Nephron progenitor cell (in vitro differentiated cells): ENCODE results near the gene STAG2.

Experiments
- DNase-seq: peaks from one replicate; pipeline ENCODE4 v3.0.0; 2021
- H3K27ac Mint-ChIP-seq: 2 replicates; pipeline ENCODE4 v1.8.0; 2021; ENCODE audit warnings: mild to moderate bottlenecking, moderate library complexity, mixed read lengths
- H3K27me3 Mint-ChIP-seq: 2 replicates; pipeline ENCODE4 v1.8.0; 2021; ENCODE audit warnings: mild to moderate bottlenecking, low read depth, mixed read lengths; ENCODE audit not compliant: poor library complexity
- H3K36me3 Mint-ChIP-seq: 2 replicates; pipeline ENCODE4 v1.8.0; 2021; ENCODE audit warnings: low read depth, mixed read lengths
- H3K4me1 Mint-ChIP-seq: 2 replicates; pipeline ENCODE4 v1.8.0; 2021; ENCODE audit warnings: mixed read lengths
- H3K4me3 Mint-ChIP-seq: 2 replicates; pipeline ENCODE4 v1.8.0; 2021; ENCODE audit warnings: mild to moderate bottlenecking, moderate library complexity, mixed read lengths
- H3K9me3 Mint-ChIP-seq: 2 replicates; pipeline ENCODE4 v1.8.0; 2021; ENCODE audit warnings: mild to moderate bottlenecking, moderate library complexity, mixed read lengths
- TF ChIP-seq, protein P1 (sequence below): fragments of 200-600 bp; sonication (generic); IDR thresholded peaks from 2 replicates; pipeline ENCODE4 v1.5.0; 2021; ENCODE audit warnings: antibody characterized with exemption

Gene STAG2

DNA sequence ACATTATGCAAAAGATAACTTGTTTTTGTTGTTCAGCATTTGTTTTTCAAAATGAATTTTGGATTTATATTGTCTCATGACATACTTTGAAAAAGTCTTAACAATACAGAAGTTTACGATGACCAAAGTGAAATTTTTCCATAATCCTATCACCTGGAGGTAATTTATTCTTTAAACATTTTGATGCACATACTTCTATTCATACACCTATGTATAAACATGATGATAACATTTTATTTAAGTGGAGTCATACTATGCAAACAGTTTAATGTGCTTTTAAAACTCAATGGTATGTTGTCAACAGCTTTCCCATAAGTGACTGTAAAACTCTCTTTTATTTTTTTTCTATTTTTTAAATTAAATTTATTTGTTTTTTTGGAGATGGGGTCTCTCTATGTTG lies 65.0 kb downstream of the STAG2 start:
- no peak overlapping the region for H3K4me3 Mint-ChIP-seq
- H3K27ac Mint-ChIP-seq, result no peak overlapping the region
- peaks cover 21% of the 10 kb centered on the region for H3K36me3 Mint-ChIP-seq
- peaks cover 16% of the 10 kb centered on the region for H3K9me3 Mint-ChIP-seq
- no peaks in the 10 kb centered on the region for H3K27me3 Mint-ChIP-seq
- TF ChIP-seq, protein P1, sequence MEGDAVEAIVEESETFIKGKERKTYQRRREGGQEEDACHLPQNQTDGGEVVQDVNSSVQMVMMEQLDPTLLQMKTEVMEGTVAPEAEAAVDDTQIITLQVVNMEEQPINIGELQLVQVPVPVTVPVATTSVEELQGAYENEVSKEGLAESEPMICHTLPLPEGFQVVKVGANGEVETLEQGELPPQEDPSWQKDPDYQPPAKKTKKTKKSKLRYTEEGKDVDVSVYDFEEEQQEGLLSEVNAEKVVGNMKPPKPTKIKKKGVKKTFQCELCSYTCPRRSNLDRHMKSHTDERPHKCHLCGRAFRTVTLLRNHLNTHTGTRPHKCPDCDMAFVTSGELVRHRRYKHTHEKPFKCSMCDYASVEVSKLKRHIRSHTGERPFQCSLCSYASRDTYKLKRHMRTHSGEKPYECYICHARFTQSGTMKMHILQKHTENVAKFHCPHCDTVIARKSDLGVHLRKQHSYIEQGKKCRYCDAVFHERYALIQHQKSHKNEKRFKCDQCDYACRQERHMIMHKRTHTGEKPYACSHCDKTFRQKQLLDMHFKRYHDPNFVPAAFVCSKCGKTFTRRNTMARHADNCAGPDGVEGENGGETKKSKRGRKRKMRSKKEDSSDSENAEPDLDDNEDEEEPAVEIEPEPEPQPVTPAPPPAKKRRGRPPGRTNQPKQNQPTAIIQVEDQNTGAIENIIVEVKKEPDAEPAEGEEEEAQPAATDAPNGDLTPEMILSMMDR, result no peak
- no peaks in the 10 kb centered on the region for H3K4me1 Mint-ChIP-seq
- DNase-seq, result no peak

DNA sequence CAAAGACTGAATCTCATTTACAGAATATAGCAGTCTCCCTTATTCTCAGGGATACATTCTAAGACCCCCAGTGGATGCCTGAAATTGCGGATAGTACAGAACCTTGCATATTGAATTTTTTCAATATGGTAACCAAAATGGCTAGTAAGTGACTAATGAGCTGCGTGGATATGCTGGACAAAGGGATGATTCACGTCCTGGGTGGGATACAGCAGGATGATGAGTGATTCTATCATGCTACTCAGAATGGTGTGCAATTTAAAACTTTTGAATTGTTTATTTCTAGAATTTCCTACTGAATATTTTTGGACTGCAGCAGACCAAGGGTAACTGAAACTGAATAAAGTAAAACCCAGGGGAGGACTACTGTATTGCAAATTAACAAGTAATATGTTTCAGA lies 66.7 kb downstream of the STAG2 start:
- Mint-ChIP-seq H3K27me3 (no peaks in the 10 kb centered on the region), H3K36me3 (peaks cover 21% of the 10 kb centered on the region), H3K4me1 (no peaks in the 10 kb centered on the region), H3K4me3 (no peak overlapping the region), H3K9me3 (peaks cover 11% of the 10 kb centered on the region), H3K27ac (no peak overlapping the region)
- TF ChIP-seq, protein P1, result no peak
- DNase-seq, result no peak

DNA sequence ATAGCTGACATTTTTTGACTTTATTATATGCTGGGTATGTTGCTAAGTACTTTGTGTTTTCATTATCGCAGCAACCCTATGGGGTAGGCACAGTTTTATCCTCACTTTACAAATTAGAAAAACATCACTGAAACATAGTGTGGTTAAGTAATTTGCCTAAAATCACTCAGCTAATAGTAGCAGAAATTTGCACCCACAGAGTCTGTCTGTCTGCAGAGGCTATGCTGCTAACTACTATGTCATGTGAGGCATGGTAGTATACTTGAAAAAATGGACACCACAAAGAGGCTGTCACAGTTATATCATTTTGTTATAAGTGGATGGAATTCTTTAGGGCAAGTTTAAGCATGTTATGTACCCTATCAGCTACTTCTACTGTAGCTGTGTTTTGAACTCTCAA lies 69.0 kb downstream of the STAG2 start:
- no peak overlapping the region for H3K27ac Mint-ChIP-seq
- no peaks in the 10 kb centered on the region for H3K4me1 Mint-ChIP-seq
- H3K9me3 Mint-ChIP-seq, result peaks cover 10% of the 10 kb centered on the region
- H3K27me3 Mint-ChIP-seq, result no peaks in the 10 kb centered on the region
- no peak for DNase-seq
- H3K4me3 Mint-ChIP-seq, result no peak overlapping the region
- H3K36me3 Mint-ChIP-seq, result peaks cover 28% of the 10 kb centered on the region
- TF ChIP-seq, protein P1, result no peak

DNA sequence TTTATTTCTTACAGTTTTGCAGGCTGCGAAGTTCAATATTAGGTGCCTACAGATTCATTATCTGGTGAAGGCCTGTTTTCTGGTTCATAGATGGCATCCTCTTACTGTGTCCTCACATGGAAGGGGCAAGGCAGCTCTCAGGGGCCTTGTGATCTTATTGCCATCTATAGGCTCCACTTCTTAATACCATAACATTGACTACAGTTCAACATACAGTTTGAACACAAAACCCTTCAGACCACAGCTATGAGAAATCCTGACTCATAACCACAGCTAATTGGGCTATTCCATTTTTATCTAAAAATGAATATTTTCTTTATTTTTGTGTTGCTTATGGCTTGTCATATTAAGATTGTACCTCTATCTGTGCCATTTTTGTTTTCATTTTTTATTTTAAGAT lies 72.3 kb downstream of the STAG2 start:
- DNase-seq, result no peak
- H3K27ac Mint-ChIP-seq, result no peak overlapping the region

DNA sequence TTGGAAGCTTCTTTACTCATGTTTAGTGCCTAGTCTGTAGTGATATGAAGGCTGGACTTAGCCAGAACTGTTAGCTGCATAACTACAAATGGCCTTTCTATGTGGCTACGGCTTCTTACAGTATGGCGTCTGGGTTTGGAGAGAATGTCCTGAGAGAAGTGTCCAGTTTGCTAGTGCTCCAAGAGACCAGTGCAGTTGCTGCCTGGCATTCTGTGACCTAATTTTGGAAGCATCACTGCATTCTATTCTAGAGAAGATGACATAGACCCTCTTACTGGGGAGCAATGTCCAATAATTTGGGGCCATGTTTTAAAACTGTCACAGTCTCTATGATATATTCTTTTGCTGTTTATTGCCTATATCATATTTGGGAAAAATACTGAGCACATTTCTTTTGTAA lies 74.2 kb downstream of the STAG2 start:
- Mint-ChIP-seq H3K4me1 (no peaks in the 10 kb centered on the region), H3K4me3 (no peak overlapping the region), H3K9me3 (peaks cover 17% of the 10 kb centered on the region), H3K27ac (no peak overlapping the region), H3K36me3 (peaks cover 23% of the 10 kb centered on the region), H3K27me3 (no peaks in the 10 kb centered on the region)
- no peak for DNase-seq
- TF ChIP-seq, protein P1, result no peak

More for the DNA sequence above, 72.3 kb downstream of the STAG2 start:
- Mint-ChIP-seq H3K9me3 (peaks cover 13% of the 10 kb centered on the region), H3K4me3 (no peak overlapping the region), H3K36me3 (peaks cover 23% of the 10 kb centered on the region), H3K27me3 (no peaks in the 10 kb centered on the region), H3K4me1 (no peaks in the 10 kb centered on the region)
- TF ChIP-seq, protein P1, result no peak

DNA sequence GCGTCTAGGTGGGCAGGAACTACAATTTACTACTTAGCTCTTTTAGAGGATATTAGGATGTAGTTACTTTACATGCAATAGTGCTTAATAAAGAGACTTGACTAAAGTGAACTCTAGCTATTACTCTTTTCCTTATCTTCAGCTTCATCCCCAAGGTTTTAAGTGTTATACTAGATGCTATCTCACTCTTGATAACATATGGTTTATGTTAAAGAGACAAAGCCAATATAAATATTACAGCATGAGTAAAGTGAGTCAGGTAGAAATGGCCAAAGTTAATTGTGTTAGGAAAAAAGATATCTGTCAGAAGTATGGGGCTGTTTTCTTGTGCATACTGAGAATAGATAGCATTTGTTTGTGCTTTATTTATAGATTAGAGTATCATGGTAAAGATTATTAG lies 80.5 kb downstream of the STAG2 start:
- Mint-ChIP-seq H3K4me1 (no peaks in the 10 kb centered on the region), H3K9me3 (peaks cover 8% of the 10 kb centered on the region), H3K27me3 (no peaks in the 10 kb centered on the region), H3K27ac (peak overlapping the region; percentile 40), H3K36me3 (peaks cover 17% of the 10 kb centered on the region), H3K4me3 (no peak overlapping the region)
- no peak for DNase-seq
- TF ChIP-seq, protein P1, result no peak
